ENCODE data around the gene COL4A5. TPM values are rescaled to one million over a fixed set of nuclear protein-coding genes. Genes with fewer than 3 reads are reported as not detected.

The COL4A5 gene
- total RNA-seq, 4 donors from 2014 or later, result 43.2 to 338 (median 127) TPM

DNA sequence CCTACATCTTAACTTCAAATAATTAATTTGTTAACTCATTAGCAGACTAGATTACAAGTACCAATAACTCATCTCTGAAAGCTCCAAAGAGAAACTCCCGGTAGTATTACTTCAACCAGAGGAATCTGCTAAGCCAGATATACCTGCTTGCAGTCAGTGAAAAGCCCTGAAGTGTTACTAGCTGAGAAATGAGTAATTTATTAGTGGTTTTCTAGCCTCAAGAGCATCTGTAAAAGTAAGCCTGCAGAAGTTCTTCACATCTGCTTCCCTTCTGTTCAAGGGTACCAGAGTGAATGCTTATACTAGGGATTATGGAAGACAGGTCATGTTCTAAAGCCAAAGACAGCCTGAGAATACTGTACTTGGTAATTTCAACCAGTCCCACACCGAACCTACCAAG, 262.0 kb downstream of the COL4A5 start:
- DNase-seq, result no peak
- intact Hi-C loops (cut with DNase I; ENCODE audit: low total_unique reads), result no loop called here
- H3K9me3 ChIP-seq, result no peaks in the 10 kb centered on the region
- no peak for TF ChIP-seq POLR2A (IDR thresholded peaks at IDR 0.05)
- TF ChIP-seq, protein P1, sequence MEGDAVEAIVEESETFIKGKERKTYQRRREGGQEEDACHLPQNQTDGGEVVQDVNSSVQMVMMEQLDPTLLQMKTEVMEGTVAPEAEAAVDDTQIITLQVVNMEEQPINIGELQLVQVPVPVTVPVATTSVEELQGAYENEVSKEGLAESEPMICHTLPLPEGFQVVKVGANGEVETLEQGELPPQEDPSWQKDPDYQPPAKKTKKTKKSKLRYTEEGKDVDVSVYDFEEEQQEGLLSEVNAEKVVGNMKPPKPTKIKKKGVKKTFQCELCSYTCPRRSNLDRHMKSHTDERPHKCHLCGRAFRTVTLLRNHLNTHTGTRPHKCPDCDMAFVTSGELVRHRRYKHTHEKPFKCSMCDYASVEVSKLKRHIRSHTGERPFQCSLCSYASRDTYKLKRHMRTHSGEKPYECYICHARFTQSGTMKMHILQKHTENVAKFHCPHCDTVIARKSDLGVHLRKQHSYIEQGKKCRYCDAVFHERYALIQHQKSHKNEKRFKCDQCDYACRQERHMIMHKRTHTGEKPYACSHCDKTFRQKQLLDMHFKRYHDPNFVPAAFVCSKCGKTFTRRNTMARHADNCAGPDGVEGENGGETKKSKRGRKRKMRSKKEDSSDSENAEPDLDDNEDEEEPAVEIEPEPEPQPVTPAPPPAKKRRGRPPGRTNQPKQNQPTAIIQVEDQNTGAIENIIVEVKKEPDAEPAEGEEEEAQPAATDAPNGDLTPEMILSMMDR (IDR thresholded peaks at IDR 0.05), result no peak
- H3K27me3 ChIP-seq, result no peaks in the 10 kb centered on the region
- H3K27ac ChIP-seq, result no peak overlapping the region
- no peaks in the 10 kb centered on the region for H3K4me1 ChIP-seq
- H3K4me3 ChIP-seq, result no peak overlapping the region
- no peaks in the 10 kb centered on the region for H3K36me3 ChIP-seq

DNA sequence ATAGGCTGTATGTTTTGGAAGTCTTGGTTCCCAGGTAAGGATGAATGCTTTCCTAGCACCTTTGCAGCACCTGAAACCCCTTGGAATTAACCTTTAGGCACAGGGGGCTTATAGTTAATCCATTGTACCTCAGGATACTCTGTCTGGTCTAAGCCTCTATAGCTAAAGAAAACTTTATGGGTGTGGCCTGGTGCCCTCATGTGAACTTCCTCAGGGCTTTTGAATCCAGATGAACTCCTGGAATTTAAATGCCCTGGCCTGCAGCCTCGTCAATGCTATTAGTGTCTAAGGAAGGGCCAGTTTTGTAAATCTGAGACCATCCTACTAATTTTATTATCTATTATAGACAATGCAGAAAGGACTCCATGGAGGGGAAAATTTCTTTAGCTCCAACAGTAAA, 262.9 kb downstream of the COL4A5 start:
- Histone ChIP-seq H3K4me3 (no peak overlapping the region), H3K4me1 (no peaks in the 10 kb centered on the region), H3K36me3 (no peaks in the 10 kb centered on the region), H3K9me3 (no peaks in the 10 kb centered on the region), H3K27me3 (no peaks in the 10 kb centered on the region), H3K27ac (no peak overlapping the region)
- intact Hi-C loops (cut with DNase I; ENCODE audit: low total_unique reads), result no loop called here
- DNase-seq, result no peak
- TF ChIP-seq, protein P1 (IDR thresholded peaks at IDR 0.05), result no peak
- no peak for TF ChIP-seq POLR2A (IDR thresholded peaks at IDR 0.05)

DNA sequence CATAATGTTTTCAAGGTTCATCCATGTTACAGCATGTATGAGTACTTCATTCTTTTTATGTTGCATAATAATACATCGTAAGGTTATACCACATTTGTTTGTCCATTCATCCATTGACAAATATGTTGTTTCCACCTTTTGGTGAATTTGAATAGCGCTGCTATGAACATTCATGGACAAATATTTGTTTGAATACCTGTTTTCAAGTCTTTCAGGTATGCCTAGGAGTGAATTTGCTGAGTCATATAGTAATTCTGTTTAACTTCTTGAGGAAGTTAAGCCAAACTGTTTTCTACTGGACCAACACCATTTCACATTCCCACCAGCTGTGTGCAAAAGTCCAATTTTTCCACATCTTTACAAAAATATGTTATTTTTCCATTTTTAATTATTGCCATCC, 265.2 kb downstream of the COL4A5 start:
- Histone ChIP-seq H3K9me3 (no peaks in the 10 kb centered on the region), H3K4me1 (no peaks in the 10 kb centered on the region), H3K27ac (no peak overlapping the region), H3K27me3 (no peaks in the 10 kb centered on the region), H3K36me3 (no peaks in the 10 kb centered on the region), H3K4me3 (no peak overlapping the region)
- no peak for DNase-seq
- no peak for TF ChIP-seq POLR2A (IDR thresholded peaks at IDR 0.05)
- TF ChIP-seq, protein P1 (IDR thresholded peaks at IDR 0.05), result no peak
- intact Hi-C loops (cut with DNase I; ENCODE audit: low total_unique reads), result no loop called here

DNA sequence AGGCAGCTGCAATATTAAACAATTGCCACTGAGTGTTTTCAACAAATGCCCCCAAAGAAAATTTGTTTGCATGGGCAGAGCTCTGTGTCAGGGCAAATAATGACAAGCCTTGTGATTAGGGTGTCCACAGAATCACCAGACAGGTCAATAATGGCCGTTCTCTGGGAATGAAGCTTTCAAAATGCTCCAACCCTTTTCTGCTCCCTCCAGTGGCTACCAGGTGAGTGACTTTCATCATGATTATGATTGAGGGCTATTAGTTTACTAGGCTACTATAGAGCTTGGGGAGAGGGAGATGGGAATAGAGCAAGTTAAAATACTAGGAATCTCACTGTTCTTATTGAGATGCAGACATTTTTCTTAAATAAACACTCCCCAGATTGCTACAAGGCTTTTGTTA, 273.2 kb downstream of the COL4A5 start:
- intact Hi-C loops (cut with DNase I; ENCODE audit: low total_unique reads), result no loop called here
- Histone ChIP-seq H3K27ac (no peak overlapping the region), H3K36me3 (no peaks in the 10 kb centered on the region), H3K9me3 (peaks cover 0 to 4% of the 10 kb centered on the region in 2 donors), H3K4me3 (no peak overlapping the region), H3K4me1 (no peaks in the 10 kb centered on the region), H3K27me3 (no peaks in the 10 kb centered on the region)
- TF ChIP-seq POLR2A (IDR thresholded peaks at IDR 0.05), result no peak
- TF ChIP-seq, protein P1 (IDR thresholded peaks at IDR 0.05), result no peak
- DNase-seq, result no peak

DNA sequence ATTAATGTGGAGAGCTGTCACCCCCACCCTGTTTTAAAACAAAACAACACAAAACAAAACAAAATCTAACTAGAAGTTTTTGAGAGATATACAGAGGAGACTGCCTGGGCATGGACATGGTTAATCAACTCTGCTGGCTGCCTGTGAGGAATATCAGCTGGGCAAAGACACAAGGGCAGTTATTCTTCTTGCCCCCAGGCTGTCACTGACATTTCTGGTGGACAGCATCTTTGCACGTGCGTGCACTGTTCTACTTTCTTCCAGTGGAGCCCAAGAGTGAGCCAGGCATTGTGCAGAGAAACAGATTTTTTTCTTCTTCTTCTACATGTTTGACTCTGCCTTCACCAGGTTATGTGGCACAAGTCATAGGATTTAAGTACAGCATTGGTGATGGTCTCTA, 282.9 kb downstream of the COL4A5 start:
- Histone ChIP-seq H3K4me3 (no peak overlapping the region), H3K4me1 (no peaks in the 10 kb centered on the region), H3K27ac (no peak overlapping the region), H3K27me3 (peaks cover 0 to 16% of the 10 kb centered on the region in 2 donors), H3K9me3 (no peaks in the 10 kb centered on the region), H3K36me3 (no peaks in the 10 kb centered on the region)
- TF ChIP-seq POLR2A (IDR thresholded peaks at IDR 0.05), result no peak
- TF ChIP-seq, protein P1 (IDR thresholded peaks at IDR 0.05), result no peak
- no peak for DNase-seq
- intact Hi-C loops (cut with DNase I; ENCODE audit: low total_unique reads), result no loop called here
